HuH-7 (cell line): ENCODE measurements around the gene C1QTNF9B.
"Not testable (repeated sequence)": the region's sequence is repeated elsewhere in the genome, so short reads cannot be mapped to it uniquely, and the experiment has no call there.

ENCODE experiments used
- DNase-seq: peaks from one replicate; pipeline ENCODE4 v3.0.0; 2011; ENCODE audit warnings: low spot score

Gene C1QTNF9B

DNA sequence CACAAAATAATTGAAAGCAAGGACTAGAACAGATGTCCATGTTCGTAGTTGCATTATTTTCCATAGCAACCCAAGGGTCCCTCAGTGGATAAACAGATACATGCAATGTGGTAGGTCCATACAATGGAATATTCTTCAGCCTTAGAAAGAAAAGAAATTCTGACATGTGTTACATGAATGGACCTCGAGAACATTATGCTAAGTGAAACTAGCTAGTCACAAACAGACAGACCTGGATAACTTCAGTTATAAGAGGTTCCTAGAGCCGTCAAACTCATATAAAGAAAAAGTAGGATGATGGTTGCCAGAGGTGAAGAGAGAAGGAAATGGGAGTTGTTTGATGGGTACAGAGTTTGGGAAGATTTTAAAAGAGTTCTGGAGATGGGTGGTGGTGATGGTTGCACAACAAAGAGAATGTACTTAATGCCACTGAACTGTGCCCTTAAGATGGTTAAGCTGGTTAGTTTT lies at the start of gene C1QTNF9B:
C1QTNF9B (minus strand) TSS at position 51 of the 468 bp plus-strand sequence.
- DNase-seq, result not testable (repeated sequence)

GRCh38 chr13:23946900-23947299 lies 49.6 kb upstream of the C1QTNF9B start:
- DNase-seq, result no peak

- DNase-seq, result no peak
Measured at GRCh38 chr13:23946067-23946466, 48.8 kb upstream of the C1QTNF9B start.

- no peak for DNase-seq
Measured at GRCh38 chr13:23945612-23946011, 48.3 kb upstream of the C1QTNF9B start.

DNA sequence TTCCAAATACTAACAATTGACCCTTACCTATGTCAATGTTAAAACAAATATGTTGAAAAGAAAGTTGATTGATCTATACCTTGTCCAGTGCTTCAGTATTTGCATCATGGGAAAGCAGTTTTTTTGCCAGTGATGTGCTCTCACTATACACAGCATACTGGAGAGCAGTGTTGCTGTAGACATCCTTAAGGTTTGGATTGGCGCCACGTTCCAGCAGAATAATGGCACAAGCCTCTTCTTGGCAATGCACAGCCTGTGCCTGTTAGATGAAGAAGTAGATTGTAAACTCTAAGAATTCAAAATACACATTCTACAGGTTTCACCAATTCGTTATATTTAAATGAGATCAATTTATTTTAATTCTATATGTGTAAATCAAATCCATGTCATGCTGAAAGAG lies 43.9 kb upstream of the C1QTNF9B start:
- DNase-seq, result no peak

GRCh38 chr13:23939666-23940065 lies 42.4 kb upstream of the C1QTNF9B start:
- DNase-seq, result not testable (repeated sequence)

DNA sequence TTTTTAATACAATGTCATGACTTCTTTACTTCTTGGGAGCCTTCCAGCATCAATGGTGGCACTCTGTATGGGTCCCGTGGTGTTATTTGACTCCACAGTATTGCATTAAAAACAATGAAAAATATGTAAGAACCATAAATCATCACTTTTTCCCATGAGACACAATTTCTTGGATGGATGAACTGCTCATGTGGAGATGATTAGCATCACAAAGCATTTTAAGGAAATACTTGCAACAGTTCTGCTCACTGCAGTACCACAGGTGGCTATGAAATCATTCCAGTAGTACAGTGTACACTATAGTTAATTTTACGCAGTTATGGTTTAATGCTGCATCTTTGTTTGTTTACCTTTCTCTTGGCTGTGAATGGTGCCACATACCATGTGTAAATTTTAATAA lies 37.2 kb upstream of the C1QTNF9B start:
- no peak for DNase-seq

DNA sequence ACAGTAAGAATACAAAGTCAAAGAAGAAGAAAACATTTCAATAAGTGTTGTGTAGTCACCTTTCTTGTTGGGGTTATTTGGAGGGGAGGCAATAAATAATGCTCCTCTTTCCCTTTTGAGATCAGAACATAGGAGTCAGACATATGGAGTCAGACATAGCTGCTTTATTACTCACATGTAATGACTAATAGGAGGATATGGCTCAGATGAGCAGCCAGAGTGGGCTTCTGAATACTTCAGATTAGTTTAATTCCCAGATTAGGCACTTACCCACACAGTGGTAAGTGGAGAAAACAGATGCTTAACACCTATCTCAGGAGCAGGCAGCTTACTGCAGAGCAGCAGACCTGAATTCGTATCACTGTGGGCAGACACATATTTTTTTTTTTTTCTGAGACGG lies 31.7 kb upstream of the C1QTNF9B start:
- no peak for DNase-seq

GRCh38 chr13:23923031-23923430 lies 25.7 kb upstream of the C1QTNF9B start:
- DNase-seq, result no peak

GRCh38 chr13:23922005-23922932 lies 25.0 kb upstream of the C1QTNF9B start:
- no peak for DNase-seq

DNA sequence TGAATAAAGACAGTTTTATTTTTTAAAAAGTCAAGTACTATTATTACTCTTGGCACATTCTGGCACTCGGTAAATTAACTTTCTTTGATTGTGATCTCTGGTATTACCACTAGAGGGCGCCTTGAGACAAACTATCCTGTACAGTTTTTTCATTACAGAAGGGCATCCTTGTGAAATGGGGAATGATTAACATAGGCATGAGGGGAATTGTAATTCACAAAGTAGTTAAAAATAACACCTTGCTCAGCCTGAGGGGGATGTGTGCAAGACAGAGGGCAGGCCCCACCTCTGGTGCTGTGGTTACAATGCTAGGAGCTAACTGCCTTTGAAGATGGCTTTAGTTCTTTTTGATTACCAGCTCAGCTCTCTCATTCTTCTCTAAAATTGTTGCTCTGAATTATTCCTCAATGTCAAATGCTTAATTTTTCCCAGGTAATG lies 24.2 kb upstream of the C1QTNF9B start:
- peak; percentile 39 for DNase-seq

- DNase-seq, result no peak
Measured at GRCh38 chr13:23919006-23919405, 21.7 kb upstream of the C1QTNF9B start.

- no peak for DNase-seq
Measured at GRCh38 chr13:23918208-23918607, 20.9 kb upstream of the C1QTNF9B start.

- no peak for DNase-seq
Measured at GRCh38 chr13:23915308-23915707, 18.0 kb upstream of the C1QTNF9B start.

DNA sequence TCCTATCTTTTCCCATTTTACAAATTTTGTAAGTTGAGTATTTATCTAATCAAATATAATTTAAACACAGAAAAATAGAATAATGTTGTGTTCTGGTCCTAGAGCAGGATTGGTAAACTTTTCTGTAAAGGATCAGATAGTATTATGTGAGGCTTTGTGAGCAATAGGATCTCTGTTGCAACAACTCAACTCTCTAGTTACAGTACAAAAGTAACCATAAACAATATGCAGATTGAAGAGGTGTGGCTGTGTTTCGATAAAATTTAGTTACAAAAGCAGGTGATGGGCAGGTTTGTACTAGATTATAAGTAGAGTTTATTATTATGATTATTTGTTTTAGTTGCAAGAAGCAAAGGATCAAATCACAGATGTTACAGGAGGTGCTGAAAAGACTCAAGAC lies 15.2 kb upstream of the C1QTNF9B start:
- no peak for DNase-seq

DNA sequence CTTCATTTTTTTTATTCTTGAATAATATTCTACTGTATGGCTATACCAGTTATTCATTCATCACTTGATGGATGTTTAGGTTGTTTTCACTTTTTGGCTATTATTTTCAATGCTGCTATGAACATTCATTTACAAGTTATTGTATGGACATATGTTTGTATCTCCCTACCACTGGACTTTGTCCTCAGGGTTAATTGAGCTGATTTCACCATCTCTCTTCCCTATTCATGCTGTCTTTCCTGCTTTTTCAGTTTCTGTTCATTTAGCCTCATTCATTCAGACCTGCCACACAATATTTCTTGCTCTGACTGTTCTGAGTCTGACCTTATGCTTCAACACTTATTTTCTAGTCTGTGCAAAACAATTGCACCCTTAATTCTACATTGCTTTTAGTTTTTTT lies 12.3 kb upstream of the C1QTNF9B start:
- peak; percentile 58 for DNase-seq

GRCh38 chr13:23905766-23906165 lies 8.5 kb upstream of the C1QTNF9B start:
- no peak for DNase-seq

DNA sequence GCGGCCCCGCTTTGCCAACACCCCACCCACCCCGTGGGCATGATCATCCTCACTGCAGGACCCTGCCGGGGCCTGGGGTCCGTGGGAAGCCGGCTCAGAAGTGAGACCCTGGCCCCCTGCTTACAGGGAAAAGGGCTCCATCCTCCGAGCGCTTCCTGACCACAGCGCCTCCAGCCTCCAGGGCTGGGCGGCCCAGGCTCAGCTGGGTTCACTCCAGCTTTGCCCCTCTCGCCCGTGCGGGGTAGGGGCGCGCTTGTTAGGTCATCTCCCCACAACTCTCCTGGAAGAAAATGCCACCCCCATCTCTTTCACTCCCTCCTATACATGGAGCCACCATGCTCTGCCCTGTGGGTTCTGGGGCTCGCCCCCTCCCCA lies 6.6 kb upstream of the C1QTNF9B start:
- no peak for DNase-seq

DNA sequence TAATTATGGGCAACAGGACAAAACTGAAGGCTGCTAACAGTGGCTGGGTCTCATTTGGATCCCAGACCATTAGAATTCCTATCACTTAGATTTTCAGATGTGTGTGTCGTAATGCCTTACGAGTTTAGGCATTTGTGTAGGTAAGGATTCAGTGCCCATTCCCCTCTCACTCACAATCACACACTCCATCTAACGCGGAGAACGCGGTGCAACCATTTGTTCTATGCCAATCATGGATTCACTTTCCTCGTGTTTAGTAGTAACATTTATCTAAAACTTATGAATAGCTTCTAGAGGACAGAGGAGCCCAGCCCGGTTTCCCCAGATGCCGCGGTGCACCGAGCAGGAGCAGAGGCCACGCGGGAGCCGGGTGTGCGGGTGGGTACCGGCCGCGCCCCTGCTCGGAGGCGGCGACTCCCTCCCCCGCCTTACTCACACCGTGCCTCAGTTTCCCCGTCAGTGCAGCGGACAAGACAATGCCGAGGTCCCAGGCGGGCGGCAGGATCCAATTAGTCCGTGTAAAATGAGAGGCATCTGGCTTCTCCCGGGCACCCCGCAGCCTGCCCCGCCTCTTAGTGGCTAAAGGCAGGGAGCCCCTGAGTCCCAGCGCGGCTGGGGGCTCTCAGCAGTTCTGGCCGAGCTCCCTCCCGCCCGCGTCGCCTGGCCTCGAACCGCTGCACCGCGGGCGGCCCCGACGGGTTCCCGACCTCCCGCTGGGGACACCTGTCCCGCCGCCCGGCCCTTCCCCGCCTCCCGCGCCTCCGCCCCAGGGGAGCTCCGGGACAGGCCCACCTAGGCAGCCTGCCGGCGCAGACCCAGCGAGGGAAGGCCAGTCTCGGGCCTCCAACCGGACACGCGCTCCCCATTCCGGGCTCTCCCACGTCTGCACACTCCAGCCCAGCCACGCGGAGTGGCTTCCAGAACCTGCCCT lies 5.9 kb upstream of the C1QTNF9B start:
- DNase-seq, result no peak

- DNase-seq, result no peak
Measured at GRCh38 chr13:23901365-23901764, 4.1 kb upstream of the C1QTNF9B start.

DNA sequence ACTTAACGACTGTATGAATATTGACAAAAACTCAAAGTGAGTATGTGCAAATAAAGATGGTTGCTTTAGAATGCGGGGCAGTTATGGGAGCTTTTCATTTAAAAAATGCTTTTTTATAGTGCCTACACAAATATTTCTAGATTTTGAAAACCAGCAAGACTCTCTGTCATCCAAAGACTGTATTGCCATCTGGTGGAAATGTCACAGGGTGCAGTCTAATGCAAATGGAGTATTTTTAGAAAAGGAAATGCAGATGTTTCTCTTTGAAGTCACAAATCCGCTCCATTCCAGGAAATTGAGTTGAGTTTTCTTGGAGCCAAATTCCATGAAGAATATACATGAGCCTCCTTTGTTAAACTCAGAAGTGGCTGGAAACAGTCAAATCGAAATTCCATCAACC lies 2.3 kb upstream of the C1QTNF9B start:
- DNase-seq, result peak; percentile 37

DNA sequence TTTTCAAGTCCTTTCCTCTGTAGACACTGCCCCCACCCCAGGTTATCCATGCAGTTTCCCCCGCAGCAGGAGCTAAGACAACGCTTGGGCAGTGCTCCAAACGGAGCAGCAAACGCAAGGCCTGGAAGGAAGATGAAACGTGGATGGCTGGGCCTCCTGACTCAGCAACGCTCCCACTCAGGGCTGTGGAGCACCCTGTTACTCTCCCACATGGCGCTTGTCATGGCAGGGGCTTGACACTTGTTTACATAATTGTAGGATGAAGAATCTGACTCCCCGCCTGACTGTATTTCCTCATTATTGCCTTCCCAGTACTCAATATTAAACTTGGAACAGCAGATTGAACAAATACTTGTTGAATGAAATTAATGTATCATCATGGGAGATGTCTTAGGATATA lies 799 bp upstream of the C1QTNF9B start:
- DNase-seq, result no peak

- not testable (repeated sequence) for DNase-seq
Measured at GRCh38 chr13:23894746-23895145, 2.6 kb downstream of the C1QTNF9B start.
